ENCODE results near the gene MAP4.

- TF ChIP-seq JUN (IDR thresholded peaks at IDR 0.05; ENCODE audit: borderline replicate concordance, insufficient read depth, insufficient read length, low read depth): no peak
- TF ChIP-seq, protein P1, sequence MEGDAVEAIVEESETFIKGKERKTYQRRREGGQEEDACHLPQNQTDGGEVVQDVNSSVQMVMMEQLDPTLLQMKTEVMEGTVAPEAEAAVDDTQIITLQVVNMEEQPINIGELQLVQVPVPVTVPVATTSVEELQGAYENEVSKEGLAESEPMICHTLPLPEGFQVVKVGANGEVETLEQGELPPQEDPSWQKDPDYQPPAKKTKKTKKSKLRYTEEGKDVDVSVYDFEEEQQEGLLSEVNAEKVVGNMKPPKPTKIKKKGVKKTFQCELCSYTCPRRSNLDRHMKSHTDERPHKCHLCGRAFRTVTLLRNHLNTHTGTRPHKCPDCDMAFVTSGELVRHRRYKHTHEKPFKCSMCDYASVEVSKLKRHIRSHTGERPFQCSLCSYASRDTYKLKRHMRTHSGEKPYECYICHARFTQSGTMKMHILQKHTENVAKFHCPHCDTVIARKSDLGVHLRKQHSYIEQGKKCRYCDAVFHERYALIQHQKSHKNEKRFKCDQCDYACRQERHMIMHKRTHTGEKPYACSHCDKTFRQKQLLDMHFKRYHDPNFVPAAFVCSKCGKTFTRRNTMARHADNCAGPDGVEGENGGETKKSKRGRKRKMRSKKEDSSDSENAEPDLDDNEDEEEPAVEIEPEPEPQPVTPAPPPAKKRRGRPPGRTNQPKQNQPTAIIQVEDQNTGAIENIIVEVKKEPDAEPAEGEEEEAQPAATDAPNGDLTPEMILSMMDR (IDR thresholded peaks at IDR 0.05; ENCODE audit: extremely low read depth in 1 of 2, insufficient read depth in 1 of 2, low read depth in 1 of 2, low read length in 2 of 2): no peak
- no peak for TF ChIP-seq EZH2 (IDR thresholded peaks at IDR 0.05; ENCODE audit: borderline replicate concordance, low read depth, low read length, severe bottlenecking)
- no peak for TF ChIP-seq POLR2AphosphoS5 (IDR thresholded peaks at IDR 0.05; ENCODE audit: insufficient read depth, low read depth, low read length)
- no peak for TF ChIP-seq POLR2A (IDR thresholded peaks at IDR 0.05; ENCODE audit: low read depth, low read length)
- TF ChIP-seq MAX (IDR thresholded peaks at IDR 0.05; ENCODE audit: insufficient read depth, insufficient read length): no peak
- TF ChIP-seq MYC (IDR thresholded peaks at IDR 0.05; ENCODE audit: low read depth, low read length): no peak
Measured at GRCh38 chr3:48057521-48057920, 41.3 kb upstream of the MAP4 start.

Measured in endothelial cell of umbilical vein (primary cell).